Body of pancreas (tissue), 4 donors: Measurements from ENCODE around the gene RABEPK.

ENCODE experiments used
- POLR2A ChIP-seq, 3 donors: fragments of 450-650 bp; IDR thresholded peaks; one replicate each; pipeline ENCODE4 v1.6.1; 2016; ENCODE audit warnings: antibody characterized with exemption in 3 of 3, mild to moderate bottlenecking in 2 of 3
- TF ChIP-seq, protein P1 (sequence below), 7 experiments: fragments of 450-650 bp in 4 of 7; fragments of 200-600 bp in 3 of 7; sonication (generic) in 3 of 7; IDR thresholded peaks; one replicate each; pipeline ENCODE4 v1.5.1; 2016 to 2019; ENCODE audit warnings: antibody characterized with exemption in 7 of 7

DNA sequence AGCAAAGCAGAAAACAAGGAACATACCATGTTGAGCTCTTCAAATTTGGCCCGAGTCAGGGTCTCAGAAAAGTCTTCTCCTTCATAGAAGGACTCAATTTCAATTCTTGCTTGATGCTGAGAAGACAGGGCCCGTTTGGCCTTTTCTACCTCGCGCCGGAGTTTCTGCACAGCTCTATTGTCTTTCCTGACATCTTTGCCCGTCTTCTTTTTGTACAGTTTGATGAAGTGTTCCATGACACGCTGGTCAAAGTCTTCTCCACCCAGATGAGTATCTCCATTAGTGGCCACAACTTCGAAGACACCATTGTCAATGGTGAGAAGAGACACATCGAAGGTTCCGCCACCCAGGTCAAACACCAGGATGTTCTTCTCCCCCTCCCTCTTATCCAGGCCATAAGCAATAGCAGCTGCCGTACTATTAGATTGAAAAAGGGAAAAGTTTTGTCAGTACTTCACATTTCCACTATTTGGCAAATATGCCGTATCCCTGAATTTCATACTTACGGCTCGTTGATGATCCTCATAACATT, 38.6 kb downstream of the RABEPK start:
- TF ChIP-seq, protein P1, sequence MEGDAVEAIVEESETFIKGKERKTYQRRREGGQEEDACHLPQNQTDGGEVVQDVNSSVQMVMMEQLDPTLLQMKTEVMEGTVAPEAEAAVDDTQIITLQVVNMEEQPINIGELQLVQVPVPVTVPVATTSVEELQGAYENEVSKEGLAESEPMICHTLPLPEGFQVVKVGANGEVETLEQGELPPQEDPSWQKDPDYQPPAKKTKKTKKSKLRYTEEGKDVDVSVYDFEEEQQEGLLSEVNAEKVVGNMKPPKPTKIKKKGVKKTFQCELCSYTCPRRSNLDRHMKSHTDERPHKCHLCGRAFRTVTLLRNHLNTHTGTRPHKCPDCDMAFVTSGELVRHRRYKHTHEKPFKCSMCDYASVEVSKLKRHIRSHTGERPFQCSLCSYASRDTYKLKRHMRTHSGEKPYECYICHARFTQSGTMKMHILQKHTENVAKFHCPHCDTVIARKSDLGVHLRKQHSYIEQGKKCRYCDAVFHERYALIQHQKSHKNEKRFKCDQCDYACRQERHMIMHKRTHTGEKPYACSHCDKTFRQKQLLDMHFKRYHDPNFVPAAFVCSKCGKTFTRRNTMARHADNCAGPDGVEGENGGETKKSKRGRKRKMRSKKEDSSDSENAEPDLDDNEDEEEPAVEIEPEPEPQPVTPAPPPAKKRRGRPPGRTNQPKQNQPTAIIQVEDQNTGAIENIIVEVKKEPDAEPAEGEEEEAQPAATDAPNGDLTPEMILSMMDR (IDR thresholded peaks at IDR 0.05), result no peak
- TF ChIP-seq POLR2A (IDR thresholded peaks at IDR 0.05), result no peak
